ENCODE measurements around the gene THSD1. TPM values are rescaled to one million over a fixed set of nuclear protein-coding genes. Genes with fewer than 3 reads are reported as not detected.
A peak's percentile ranks its signal among the peaks of the same experiment; 100 is the strongest.
"Not testable (repeated sequence)": the region's sequence is repeated elsewhere in the genome, so short reads cannot be mapped to it uniquely, and the experiment has no call there.

Gene THSD1
- total and polyA plus RNA-seq, 2 donors (not counting 1 experiment from before 2014, with no cell fraction given), result 5.2 to 9.1 TPM

DNA sequence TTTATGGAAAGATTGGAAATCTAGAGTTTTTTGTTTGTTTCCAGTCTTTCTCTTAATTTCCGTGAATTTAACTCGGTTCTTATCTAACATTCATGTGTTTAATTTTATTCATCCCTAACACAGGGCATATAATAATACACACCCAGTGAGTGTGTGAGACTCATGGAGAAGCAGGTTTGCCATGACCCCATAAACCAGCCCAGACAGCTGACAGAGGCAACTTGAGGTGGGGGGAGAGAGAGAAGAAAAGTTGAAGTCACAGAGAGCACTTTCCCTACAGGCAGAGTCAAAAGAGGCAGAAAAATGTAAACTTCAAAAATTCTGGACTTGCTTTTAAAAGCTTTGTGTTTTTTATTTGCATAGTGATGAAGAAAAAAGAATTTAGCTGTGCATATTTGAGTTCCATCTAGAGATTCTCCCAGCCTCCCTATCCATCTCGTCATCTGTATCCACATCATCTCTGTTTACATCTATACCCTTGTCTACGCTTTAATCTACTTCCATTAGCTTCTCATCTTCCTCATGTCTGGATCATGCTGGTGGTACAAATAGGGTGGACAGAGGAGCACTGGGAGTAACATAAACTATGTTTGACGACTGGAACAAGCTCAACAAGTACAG is 60.2 kb downstream of the THSD1 start:
- no peaks in the 10 kb centered on the region for H3K27me3 ChIP-seq (ENCODE audit: control insufficient read depth, insufficient read depth, low read length)
- no peak overlapping the region for H3K4me3 ChIP-seq (replicated peaks in 1 of 4; ENCODE audit: control extremely low read depth in 1 of 4, insufficient read depth in 1 of 4, low read depth in 3 of 4, low read length in 4 of 4)
- no peak for DNase-seq (ENCODE audit: low read depth in 2 of 2)
- H3K79me2 ChIP-seq (ENCODE audit: control insufficient read depth, insufficient read depth, low read length), result no peaks in the 10 kb centered on the region
- no peak overlapping the region for H3K4me2 ChIP-seq (ENCODE audit: extremely low read depth, insufficient read depth, low read length)
- H3K36me3 ChIP-seq (ENCODE audit: control insufficient read depth, insufficient read depth, low read length), result no peaks in the 10 kb centered on the region
- H3K4me1 ChIP-seq (ENCODE audit: control insufficient read depth, extremely low read depth, insufficient read depth, low read length), result peaks cover 20% of the 10 kb centered on the region
- H3K27ac ChIP-seq (ENCODE audit: insufficient read depth, low read length), result no peak overlapping the region
- H3K9me3 ChIP-seq (ENCODE audit: control insufficient read depth, insufficient read depth, low read depth, low read length), result no peaks in the 10 kb centered on the region
- no peak overlapping the region for H3K9ac ChIP-seq (ENCODE audit: insufficient read depth, low read length)
- H4K20me1 ChIP-seq (ENCODE audit: control insufficient read depth, extremely low read depth, insufficient read depth, low read length), result no peaks in the 10 kb centered on the region
- H2AFZ ChIP-seq (ENCODE audit: low read length), result no peak overlapping the region
- no peak for TF ChIP-seq EZH2 (IDR thresholded peaks at IDR 0.05; ENCODE audit: low read length, missing control alignments)
- TF ChIP-seq, protein P1, sequence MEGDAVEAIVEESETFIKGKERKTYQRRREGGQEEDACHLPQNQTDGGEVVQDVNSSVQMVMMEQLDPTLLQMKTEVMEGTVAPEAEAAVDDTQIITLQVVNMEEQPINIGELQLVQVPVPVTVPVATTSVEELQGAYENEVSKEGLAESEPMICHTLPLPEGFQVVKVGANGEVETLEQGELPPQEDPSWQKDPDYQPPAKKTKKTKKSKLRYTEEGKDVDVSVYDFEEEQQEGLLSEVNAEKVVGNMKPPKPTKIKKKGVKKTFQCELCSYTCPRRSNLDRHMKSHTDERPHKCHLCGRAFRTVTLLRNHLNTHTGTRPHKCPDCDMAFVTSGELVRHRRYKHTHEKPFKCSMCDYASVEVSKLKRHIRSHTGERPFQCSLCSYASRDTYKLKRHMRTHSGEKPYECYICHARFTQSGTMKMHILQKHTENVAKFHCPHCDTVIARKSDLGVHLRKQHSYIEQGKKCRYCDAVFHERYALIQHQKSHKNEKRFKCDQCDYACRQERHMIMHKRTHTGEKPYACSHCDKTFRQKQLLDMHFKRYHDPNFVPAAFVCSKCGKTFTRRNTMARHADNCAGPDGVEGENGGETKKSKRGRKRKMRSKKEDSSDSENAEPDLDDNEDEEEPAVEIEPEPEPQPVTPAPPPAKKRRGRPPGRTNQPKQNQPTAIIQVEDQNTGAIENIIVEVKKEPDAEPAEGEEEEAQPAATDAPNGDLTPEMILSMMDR (conservative IDR thresholded peaks at IDR 0.05 in 1 of 2, IDR thresholded peaks at IDR 0.05 in 1 of 2; ENCODE audit: low read depth in 1 of 2, low read length in 2 of 2), result no peak

DNA sequence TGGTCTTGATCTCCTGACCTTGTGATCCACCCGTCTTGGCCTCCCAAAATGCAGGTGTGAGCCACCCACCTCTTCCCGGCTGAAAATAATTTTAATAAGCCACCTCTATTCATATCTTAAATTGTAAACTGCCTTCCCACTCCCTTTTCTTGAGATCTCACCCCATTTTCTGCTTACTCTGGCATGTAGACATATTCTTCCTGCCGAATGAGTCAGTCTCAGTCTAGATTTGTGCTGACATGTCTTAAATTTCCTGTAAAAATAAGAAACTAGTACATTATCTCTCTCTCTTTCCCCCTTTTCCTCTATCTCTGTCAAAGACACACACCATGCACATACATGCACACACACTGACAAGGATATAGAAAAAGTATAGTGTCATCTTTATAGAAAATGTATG is 60.9 kb downstream of the THSD1 start:
- Histone ChIP-seq H2AFZ (ENCODE audit: low read length) (peak overlapping the region; percentile 39), H3K27ac (ENCODE audit: insufficient read depth, low read length) (peak overlapping the region; percentile 9), H3K4me1 (ENCODE audit: control insufficient read depth, extremely low read depth, insufficient read depth, low read length) (peaks cover 20% of the 10 kb centered on the region), H3K27me3 (ENCODE audit: control insufficient read depth, insufficient read depth, low read length) (no peaks in the 10 kb centered on the region), H3K9me3 (ENCODE audit: control insufficient read depth, insufficient read depth, low read depth, low read length) (no peaks in the 10 kb centered on the region), H3K36me3 (ENCODE audit: control insufficient read depth, insufficient read depth, low read length) (no peaks in the 10 kb centered on the region), H3K4me3 (replicated peaks in 1 of 4; ENCODE audit: control extremely low read depth in 1 of 4, insufficient read depth in 1 of 4, low read depth in 3 of 4, low read length in 4 of 4) (no peak overlapping the region), H3K9ac (ENCODE audit: insufficient read depth, low read length) (no peak overlapping the region), H3K4me2 (ENCODE audit: extremely low read depth, insufficient read depth, low read length) (peak overlapping the region; percentile 41), H4K20me1 (ENCODE audit: control insufficient read depth, extremely low read depth, insufficient read depth, low read length) (no peaks in the 10 kb centered on the region), H3K79me2 (ENCODE audit: control insufficient read depth, insufficient read depth, low read length) (no peaks in the 10 kb centered on the region)
- peak; percentile 43 to 71 for DNase-seq (ENCODE audit: low read depth in 2 of 2)
- TF ChIP-seq EZH2 (IDR thresholded peaks at IDR 0.05; ENCODE audit: low read length, missing control alignments), result no peak
- TF ChIP-seq, protein P1 (conservative IDR thresholded peaks at IDR 0.05 in 1 of 2, IDR thresholded peaks at IDR 0.05 in 1 of 2; ENCODE audit: low read depth in 1 of 2, low read length in 2 of 2), result no peak

DNA sequence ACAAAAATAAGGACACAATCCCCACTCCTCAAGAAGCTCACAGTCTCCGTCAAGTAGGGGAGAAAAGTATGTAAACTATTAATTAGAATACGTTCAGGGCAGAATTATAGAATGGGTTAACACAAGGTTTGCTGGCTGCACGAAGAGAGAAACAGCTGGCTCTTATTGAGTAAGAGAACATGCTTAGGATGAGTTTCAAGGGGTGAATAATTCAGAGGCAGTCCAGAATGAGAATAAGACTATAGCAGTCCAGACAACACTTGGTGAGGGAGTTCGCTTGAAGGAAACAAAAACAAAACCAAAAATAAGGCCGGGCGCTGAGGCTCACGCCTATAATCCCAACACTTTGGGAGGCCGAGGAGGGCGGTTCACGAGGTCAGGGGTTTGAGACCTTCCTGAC is 61.9 kb downstream of the THSD1 start:
- no peaks in the 10 kb centered on the region for H3K27me3 ChIP-seq (ENCODE audit: control insufficient read depth, insufficient read depth, low read length)
- peak overlapping the region; percentile 15 for H3K4me2 ChIP-seq (ENCODE audit: extremely low read depth, insufficient read depth, low read length)
- peak in 1 of 2 donors; percentile 47 for DNase-seq (ENCODE audit: low read depth in 2 of 2)
- no peaks in the 10 kb centered on the region for H3K79me2 ChIP-seq (ENCODE audit: control insufficient read depth, insufficient read depth, low read length)
- peak overlapping the region; percentile 24 for H2AFZ ChIP-seq (ENCODE audit: low read length)
- no peaks in the 10 kb centered on the region for H3K9me3 ChIP-seq (ENCODE audit: control insufficient read depth, insufficient read depth, low read depth, low read length)
- TF ChIP-seq, protein P1 (conservative IDR thresholded peaks at IDR 0.05 in 1 of 2, IDR thresholded peaks at IDR 0.05 in 1 of 2; ENCODE audit: low read depth in 1 of 2, low read length in 2 of 2), result no peak
- no peak for TF ChIP-seq EZH2 (IDR thresholded peaks at IDR 0.05; ENCODE audit: low read length, missing control alignments)
- no peak overlapping the region for H3K9ac ChIP-seq (ENCODE audit: insufficient read depth, low read length)
- peaks cover 19% of the 10 kb centered on the region for H3K4me1 ChIP-seq (ENCODE audit: control insufficient read depth, extremely low read depth, insufficient read depth, low read length)
- peak overlapping the region; percentile 13 for H3K27ac ChIP-seq (ENCODE audit: insufficient read depth, low read length)
- H3K36me3 ChIP-seq (ENCODE audit: control insufficient read depth, insufficient read depth, low read length), result no peaks in the 10 kb centered on the region
- H4K20me1 ChIP-seq (ENCODE audit: control insufficient read depth, extremely low read depth, insufficient read depth, low read length), result no peaks in the 10 kb centered on the region
- peak overlapping the region in 1 of 4 experiments; percentile 39 for H3K4me3 ChIP-seq (replicated peaks in 1 of 4; ENCODE audit: control extremely low read depth in 1 of 4, insufficient read depth in 1 of 4, low read depth in 3 of 4, low read length in 4 of 4)

DNA sequence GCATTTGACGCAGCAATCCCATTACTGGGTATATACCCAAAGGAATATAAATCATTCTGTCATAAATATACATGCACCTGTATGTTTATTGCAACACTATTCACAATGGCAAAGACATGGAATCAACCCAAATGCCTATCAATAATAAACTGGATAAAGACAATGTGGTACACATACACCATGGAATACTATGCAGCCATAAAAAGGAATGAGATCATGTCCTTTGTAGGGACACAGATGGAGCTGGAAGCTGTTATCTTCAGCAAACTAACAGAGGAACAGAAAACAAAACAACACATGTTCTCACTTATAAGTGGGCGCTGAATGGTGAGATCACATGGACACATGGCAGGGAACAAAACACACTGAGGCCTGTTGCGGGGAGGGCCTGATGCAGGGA is 63.8 kb downstream of the THSD1 start:
- not testable (repeated sequence) for H3K36me3 ChIP-seq (ENCODE audit: control insufficient read depth, insufficient read depth, low read length); H4K20me1 ChIP-seq (ENCODE audit: control insufficient read depth, extremely low read depth, insufficient read depth, low read length); H3K79me2 ChIP-seq (ENCODE audit: control insufficient read depth, insufficient read depth, low read length); H3K9ac ChIP-seq (ENCODE audit: insufficient read depth, low read length); H3K4me2 ChIP-seq (ENCODE audit: extremely low read depth, insufficient read depth, low read length); H3K4me3 ChIP-seq (replicated peaks in 1 of 4; ENCODE audit: control extremely low read depth in 1 of 4, insufficient read depth in 1 of 4, low read depth in 3 of 4, low read length in 4 of 4); H3K27me3 ChIP-seq (ENCODE audit: control insufficient read depth, insufficient read depth, low read length); H3K27ac ChIP-seq (ENCODE audit: insufficient read depth, low read length); H3K4me1 ChIP-seq (ENCODE audit: control insufficient read depth, extremely low read depth, insufficient read depth, low read length); H3K9me3 ChIP-seq (ENCODE audit: control insufficient read depth, insufficient read depth, low read depth, low read length); DNase-seq (ENCODE audit: low read depth in 2 of 2); H2AFZ ChIP-seq (ENCODE audit: low read length)

Data from fibroblast of lung (primary cell).